GM12872 (cell line): ENCODE measurements around the gene CAPN5.

ENCODE experiments used
- TF ChIP-seq, protein P1 (sequence below): IDR thresholded peaks from 3 replicates; pipeline ENCODE4 v1.5.1; 2011; ENCODE audit warnings: low read depth, mild to moderate bottlenecking, low read length, moderate library complexity; ENCODE audit not compliant: insufficient read depth

Gene CAPN5

DNA sequence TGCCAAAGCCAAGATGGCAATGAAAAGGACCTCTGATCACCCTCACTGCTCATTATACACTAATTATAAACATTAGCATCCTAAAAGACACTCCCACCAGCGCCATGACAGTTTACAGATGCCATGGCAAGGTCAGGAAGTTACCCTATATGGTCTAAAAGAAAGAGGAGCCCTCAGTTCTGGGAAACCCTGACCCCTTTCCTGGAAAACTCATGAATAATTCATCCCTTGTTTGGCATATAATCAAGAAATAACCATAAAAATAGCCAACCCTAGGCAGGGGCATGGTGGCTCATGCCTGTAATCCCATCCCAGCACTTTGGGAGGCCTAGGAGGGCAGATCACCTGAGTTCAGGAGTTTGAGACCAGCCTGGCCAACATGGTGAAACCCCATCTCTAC, 12.7 kb upstream of the CAPN5 start:
- TF ChIP-seq, protein P1, sequence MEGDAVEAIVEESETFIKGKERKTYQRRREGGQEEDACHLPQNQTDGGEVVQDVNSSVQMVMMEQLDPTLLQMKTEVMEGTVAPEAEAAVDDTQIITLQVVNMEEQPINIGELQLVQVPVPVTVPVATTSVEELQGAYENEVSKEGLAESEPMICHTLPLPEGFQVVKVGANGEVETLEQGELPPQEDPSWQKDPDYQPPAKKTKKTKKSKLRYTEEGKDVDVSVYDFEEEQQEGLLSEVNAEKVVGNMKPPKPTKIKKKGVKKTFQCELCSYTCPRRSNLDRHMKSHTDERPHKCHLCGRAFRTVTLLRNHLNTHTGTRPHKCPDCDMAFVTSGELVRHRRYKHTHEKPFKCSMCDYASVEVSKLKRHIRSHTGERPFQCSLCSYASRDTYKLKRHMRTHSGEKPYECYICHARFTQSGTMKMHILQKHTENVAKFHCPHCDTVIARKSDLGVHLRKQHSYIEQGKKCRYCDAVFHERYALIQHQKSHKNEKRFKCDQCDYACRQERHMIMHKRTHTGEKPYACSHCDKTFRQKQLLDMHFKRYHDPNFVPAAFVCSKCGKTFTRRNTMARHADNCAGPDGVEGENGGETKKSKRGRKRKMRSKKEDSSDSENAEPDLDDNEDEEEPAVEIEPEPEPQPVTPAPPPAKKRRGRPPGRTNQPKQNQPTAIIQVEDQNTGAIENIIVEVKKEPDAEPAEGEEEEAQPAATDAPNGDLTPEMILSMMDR = no peak

DNA sequence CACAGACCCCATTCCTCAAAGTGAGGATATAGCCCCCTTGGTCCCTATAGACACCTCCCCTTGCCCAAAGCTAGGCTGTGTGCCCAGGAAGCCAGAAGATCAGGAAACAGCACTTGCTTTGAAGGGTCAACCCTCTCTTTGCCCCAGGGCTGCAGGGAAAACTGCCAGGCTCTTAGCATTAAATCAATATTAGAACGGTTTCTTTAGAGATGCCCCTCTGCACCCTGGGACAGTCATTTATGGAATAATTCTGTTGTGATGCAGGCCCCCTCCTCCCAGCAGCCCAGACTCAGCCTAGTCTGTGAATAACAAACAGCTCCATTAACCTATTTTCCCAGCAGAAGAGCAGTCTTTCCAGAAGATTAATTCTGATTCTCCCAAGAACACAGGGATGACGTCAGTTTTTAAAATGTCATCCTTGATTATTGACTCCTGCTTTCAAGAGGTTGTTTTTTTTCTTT, 11.6 kb upstream of the CAPN5 start:
- TF ChIP-seq, protein P1 = no peak

DNA sequence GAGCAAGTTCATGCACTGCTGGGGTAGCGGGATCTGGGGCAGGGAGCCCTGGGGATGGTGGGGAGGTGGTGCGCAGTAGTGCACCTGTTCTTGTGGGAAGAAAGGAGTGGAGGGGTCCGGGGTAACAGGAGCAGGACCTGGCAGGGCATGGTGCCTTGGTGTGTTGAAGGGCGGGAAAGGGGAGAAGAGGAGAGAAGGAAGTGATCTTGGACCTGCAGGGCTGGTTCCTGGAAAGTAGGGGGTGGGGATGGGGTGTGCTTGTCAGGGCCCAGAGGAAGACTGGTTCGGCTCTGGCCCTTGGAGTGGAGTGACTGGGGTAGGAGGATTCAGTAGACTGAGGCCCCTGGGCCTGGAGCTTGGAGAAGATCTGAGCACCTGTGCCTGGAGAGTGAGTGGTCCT, 10.9 kb upstream of the CAPN5 start:
- TF ChIP-seq, protein P1 = no peak

DNA sequence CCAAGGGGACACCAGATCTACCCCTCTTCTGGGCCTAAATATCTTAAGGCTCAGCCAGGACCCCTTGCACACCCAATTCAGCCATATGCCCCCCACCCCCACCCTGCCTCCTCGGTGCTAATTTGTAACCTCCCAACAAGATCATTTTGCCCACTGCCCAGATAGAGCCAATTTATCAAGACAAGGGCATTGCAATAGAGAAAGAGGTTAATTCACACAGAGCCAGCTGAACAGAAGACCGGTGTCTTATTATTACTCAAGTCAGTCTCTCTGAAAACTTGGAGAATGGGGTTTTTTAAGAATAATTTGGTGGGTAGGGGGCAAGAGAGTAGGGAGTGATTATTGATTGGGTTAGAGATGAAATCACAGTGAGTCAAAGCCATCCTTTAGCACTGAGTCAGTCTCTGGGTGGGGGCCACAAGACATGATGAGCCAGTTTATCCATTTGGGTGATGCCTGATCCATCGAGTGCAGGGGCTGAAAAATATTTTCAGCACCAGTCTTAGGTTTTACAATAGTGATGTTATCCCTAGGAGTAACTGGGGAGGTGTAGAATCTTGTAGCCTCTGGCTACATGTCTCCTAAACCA, 9.9 kb upstream of the CAPN5 start:
- TF ChIP-seq, protein P1 = no peak

DNA sequence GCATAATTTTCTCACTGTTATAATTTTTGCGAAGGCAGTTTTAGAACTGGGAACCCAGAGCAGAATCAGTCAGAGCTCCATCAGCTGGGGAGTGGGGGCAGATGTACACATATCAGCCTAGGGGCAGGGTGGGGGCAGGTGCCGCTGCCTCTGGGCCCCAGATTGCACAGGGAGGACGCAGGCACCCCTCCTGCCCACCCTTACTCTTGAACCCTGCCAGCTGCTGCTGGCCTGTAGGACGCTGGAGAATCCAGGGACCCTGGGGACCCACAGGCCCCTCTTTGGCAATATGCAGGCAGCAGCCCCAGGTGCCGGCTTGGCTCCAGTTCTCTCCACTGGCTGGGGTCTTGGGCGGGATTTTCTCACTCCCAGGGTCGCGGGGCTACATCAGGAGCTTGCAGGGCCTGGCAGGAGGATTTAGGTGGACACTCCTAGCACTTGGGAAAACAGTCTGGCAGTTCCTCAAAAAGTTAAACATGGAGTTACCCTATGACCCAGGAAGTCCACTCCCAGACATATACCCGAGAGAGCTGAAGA, 8.8 kb upstream of the CAPN5 start:
- TF ChIP-seq, protein P1 = no peak

DNA sequence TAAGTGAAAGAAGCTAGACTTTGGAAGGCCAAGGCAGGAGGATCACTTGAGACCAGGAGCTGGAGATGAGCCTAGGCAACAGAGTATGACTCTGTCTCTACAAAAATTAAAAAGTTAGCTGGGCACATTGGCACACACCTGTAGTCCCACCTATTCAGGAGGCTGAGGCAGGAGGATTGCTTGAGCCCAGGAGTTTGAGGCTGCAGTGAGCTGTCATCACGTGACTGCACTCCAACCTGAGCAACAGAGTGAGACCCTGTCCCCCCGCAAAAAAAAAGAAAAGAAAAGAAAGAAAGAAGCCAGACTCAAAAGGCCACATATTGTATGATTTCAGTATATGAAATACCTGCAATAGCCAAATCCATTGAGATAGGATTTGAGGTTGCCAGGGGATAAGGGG, 7.9 kb upstream of the CAPN5 start:
- TF ChIP-seq, protein P1 = no peak

DNA sequence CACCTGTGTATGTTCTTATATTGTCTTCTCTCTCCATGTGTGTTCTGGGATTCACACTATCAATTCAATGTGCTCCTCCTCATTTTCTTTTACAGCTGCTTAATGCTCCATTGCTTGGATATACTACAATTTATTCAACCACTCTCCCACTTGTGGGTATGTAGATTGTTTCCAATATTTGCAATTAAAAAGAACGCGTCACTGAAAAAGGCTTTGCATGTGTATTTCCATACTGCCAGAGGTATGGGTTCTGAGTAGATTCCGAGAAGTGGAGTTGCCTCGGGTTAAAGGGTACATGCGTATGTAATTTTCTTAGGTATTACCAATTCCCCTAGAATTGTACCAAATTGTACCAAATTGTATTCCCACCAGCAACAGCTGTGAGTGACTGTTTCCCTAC, 7.0 kb upstream of the CAPN5 start:
- TF ChIP-seq, protein P1 = no peak
